Stimulated activated naive CD8-positive, alpha-beta T cell treated with anti-CD3 and anti-CD28 coated beads, Interleukin-15, Interleukin-2, amounts not matched to agents 100 U/mL and 50 U/mL, for 24 hours (primary cell): ENCODE data around the gene VKORC1L1.
"Not testable (repeated sequence)": the region's sequence is repeated elsewhere in the genome, so short reads cannot be mapped to it uniquely, and the experiment has no call there.

ENCODE experiments used
- ATAC-seq: fragments of 150-1000 bp; cut with Tn5 transposase; one replicate; pipeline ENCODE4 v1.10.0; 2021
- DNase-seq: peaks from one replicate; pipeline ENCODE4 v3.0.0; 2021

VKORC1L1 gene

DNA sequence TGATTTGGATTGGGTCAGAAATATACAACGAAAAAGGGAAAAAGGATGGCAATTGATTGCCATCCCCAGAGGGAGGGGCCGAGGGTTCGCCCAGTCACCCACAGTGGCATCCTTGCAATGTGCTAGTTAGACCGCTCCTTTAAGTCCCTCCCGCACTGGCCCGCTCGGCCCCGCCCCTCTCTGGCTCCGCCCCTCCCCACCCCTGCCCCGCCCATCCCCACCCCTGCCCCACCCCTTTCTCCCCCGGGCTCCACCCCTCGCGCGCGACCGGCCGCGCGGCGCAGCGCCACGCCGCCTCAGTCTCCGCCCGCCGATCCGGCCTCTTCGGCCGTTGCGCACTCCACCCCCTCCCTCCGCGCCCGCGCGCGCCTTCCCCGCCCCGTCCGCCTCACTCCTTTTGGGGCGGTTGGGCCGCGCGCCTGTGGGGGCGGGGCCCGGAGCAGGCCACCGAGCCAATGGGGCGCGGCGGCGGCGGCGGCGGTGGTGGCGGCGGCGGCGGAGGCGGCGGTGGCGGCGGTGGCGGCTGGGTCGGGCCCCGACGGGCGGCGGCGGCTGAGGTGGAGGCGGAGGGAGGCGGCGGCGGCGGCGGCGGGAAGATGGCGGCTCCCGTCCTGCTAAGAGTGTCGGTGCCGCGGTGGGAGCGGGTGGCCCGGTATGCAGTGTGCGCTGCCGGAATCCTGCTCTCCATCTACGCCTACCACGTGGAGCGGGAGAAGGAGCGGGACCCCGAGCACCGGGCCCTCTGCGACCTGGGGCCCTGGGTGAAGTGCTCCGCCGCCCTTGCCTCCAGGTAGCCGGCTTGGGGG lies at the start of gene VKORC1L1:
Gene VKORC1L1, plus strand, starts transcription at position 299 of the 806 bp plus-strand sequence. Its CDS starts 298 bp downstream, at position 597.
- peak; percentile 97 for ATAC-seq

DNA sequence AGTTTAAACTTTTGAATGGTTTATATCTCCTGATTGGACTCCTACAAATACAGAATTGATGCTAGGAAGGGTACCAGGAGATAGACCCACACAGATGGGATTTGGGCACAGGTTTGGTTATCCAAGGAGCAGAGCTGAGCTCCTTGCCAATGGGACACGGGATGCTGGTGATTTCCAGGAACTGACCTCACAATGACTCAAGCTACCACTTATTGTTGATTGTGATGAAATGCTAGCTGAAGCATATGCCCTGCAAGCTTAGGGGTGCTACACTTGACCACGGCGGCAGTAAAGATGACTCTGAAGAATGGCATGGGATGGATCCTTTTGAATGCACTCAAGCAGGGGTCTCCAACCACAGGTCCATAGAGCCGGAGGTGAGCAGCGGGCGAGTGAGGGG lies 45.5 kb upstream of the VKORC1L1 start:
- DNase-seq (no peak), ATAC-seq (no peak)

More for the DNA sequence above, at the start of gene VKORC1L1:
- peak; percentile 96 for DNase-seq

DNA sequence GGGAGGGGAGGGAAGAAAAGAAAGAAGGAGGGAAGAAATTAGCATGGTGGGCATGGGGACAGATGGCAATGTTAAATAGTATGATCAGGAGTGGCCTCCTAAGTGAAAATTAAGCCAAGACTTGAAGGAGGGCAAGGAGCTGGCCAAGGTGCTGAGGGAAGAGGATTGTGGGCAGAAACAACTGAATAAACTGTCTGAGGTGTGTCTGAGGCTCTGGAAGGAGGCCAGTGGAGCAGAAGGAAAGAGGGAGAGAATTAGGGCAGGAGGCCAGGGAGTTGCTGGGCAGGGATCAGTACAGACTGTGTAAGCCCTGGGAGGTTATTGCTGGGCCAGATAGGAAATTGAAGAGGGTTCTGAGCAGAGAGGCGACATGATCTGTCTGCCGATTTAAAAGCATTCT lies 40.6 kb upstream of the VKORC1L1 start:
- no peak for ATAC-seq
- DNase-seq: peak; percentile 13

DNA sequence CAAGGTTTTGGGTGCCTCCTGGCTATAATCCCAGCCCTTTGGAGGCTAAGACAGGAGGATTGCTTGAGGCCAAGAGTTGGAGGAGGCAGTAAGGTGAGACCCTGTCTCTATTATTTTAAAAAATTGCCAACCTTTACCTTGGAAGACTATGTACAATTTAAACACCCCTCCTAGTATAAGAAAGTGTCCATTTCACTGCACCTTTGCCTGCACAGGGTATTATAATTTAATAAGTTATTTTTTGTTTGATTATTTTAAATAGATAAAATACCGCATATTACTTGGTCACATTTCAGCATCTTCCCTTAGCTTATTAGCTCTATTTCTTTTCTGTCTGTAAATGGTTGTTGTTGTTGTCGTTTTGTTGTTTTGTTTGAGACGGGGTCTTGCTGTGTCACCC lies 36.2 kb upstream of the VKORC1L1 start:
- ATAC-seq, DNase-seq: not testable (repeated sequence)

DNA sequence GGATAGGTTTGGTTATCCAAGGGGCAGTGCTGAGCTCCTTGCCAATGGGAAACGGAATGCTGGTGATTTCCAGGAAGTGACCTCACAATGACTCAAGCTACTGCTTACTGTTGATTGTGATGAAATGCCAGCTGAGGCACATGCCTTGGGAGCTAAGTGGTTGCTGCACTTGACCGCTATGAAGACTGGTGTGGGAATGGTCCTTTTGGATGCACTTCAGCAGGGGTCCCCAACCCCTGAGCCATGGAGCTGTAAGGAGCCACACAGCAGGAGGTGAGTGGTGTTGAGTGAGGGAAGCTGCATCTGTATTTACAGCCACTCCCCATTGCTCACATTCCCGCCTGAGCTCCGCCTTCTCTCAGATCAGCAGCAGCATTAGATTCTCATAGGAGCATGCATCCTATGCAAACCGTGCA lies 35.3 kb upstream of the VKORC1L1 start:
- not testable (repeated sequence) for DNase-seq, ATAC-seq

DNA sequence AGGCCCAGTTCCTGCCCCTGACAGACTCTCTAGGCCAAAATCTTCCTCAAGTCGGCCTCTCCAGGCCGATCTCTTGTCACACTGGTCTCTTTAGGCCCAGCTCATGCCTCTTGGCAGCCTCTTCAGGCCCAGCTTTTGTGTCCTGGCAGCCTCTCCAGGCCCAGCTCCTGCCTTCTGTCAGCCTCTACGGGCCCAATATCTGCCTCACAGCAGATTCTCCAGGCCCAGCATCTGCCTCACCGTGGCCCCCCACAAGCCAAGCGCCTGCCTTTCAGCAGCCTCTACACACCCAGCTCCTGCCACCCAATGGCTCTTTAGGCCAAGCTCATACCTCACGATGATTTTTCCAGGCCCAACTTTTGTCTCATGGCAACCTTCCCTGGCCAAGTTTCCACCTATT lies 33.0 kb upstream of the VKORC1L1 start:
- DNase-seq (no peak), ATAC-seq (no peak)

DNA sequence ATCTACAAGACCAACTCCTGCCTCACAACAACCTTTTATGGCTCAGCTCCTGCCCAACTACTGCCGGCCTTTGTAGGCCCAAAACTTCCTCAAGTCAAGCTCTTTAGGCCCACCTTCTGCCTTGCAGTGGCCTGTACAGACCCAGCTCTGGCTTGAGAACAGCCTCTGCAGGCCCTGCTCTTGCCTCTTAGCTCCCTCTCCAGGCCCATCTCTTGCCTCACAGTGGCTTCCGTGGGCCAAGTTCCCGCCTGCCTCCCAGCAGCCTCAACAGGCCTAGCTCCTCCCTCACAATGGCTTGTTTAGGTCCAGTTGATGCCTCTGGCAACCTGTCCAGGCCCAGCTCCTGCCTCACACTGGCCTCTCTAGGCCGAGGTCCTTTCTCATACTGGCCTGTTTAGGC lies 32.4 kb upstream of the VKORC1L1 start:
- ATAC-seq: peak; percentile 75
- peak; percentile 30 for DNase-seq

DNA sequence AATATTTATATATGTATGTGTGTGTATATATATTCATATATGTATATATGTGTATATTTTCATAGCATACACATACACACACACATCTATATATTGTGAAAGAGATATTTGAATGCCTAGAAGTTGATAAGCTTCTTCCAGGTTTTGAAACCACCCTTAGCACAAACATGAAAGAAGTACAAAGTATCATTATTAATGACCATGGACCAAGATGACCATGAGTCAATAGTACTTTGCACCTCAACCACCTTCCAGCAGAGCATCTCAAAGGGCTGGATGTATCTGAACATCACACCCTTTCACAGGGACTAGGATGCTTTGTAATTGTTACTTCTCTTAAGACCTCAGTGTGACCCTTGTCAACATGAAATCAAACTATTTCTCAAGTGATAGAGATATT lies 29.3 kb upstream of the VKORC1L1 start:
- DNase-seq, ATAC-seq: not testable (repeated sequence)

DNA sequence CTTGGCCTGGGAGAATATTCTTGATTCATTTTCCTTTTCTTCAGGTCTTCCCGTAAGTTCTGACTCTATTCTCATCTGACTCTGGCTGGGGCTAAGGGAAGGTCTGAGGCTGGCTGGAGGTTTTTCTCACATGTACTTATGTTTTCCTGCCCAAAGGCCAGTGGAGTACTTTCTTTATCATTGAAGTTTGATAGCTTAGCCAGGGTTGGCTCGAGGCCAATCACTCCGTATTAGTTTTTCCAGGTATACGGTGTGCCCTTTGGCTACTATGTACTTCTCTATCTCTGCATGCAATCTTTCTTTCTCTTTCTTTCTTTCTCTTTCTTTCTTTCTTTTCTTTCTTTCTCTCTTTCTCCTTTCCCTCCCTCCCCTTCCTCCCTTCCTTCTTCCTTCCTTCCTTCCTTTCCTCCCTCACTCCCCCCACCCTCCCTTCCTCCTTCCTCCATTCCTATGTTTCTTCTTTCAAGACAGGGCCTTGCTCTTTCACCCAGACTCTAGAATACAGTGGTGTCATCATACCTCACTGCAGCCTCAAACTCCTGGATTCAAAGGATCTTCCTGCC lies 26.8 kb upstream of the VKORC1L1 start:
- ATAC-seq (no peak), DNase-seq (no peak)

DNA sequence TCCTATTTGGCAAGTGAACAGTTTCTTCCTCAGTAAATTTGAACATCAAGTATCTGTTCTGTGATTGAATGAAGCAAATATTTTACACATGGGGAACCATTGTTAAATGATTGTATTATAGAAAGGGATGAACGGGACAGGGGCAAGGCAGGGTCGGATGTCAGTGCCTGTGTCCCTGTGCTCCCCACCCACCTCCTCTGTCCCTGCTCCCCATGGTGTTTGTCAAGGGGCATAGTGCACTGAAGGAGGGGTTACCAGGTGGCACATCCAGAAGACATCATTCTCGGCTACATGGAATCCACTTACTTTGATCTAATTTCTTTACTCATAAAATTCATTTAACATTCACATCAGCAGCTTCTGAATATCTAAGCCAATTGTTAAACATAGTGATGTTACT lies 19.4 kb upstream of the VKORC1L1 start:
- not testable (repeated sequence) for ATAC-seq, DNase-seq

DNA sequence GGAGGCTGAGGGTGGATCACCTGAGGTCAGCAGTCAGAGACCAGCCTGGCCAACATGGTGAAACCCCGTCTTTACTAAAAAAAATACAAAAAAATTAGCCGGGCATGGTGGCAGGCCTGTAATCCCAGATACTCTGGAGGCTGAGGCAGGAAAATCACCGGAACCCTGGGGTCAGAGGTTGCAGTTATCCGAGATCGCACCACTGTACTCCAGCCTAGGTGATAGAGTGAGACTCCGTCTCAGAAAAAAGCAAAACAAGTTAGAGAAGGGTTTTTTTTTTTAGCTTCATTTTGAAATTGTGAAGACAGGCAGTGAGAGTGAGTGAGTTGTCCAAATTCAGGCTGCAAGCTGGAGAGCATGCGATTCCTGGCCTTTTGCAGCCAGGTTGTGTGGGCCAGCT lies 19.0 kb upstream of the VKORC1L1 start:
- ATAC-seq, DNase-seq: not testable (repeated sequence)

DNA sequence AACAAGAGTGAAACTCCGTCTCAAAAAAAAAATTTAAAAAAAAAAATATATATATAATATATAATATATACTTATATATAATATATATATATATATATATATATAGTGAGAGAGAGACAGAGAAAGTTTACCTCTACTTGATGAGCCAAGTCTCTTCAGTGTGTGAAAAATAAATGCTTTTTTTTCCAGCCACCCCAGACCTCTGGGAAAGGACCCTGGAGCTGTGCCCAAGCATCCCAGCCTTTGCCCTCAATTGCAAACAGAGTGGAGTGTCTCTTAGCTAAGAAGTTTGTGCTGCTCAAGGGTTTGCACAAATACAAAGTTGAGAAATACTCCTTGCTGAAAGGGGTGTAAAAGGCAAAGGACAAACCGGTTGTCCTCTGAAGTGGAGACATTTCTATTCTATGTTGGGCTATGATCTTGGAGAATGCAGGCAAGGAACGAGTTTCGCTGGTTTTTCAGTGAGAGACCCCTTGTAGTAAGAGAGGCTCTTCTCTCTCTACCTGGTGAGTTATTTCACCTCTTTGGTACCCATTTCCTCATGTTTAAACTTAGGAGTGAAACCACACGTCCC lies 15.5 kb upstream of the VKORC1L1 start:
- ATAC-seq, DNase-seq: not testable (repeated sequence)

DNA sequence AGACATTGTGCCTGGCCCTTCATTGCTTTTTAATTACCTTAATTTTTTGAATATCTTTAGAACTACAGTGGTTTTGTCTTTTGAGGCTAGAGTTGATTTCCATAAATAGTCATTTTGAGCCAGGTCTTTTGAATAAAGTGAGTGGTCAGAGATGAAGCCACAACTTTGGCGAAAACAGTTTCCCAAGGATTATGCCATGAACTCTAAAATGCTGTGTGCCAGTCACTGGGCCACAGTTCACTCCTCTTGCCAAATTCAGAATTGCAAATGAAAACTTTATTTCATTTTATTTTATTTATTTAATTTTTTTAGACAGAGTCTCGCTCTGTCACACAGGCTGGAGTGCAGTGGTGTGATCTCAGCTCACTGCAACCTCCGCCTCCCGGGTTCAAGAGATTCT lies 14.2 kb upstream of the VKORC1L1 start:
- ATAC-seq, DNase-seq: not testable (repeated sequence)

DNA sequence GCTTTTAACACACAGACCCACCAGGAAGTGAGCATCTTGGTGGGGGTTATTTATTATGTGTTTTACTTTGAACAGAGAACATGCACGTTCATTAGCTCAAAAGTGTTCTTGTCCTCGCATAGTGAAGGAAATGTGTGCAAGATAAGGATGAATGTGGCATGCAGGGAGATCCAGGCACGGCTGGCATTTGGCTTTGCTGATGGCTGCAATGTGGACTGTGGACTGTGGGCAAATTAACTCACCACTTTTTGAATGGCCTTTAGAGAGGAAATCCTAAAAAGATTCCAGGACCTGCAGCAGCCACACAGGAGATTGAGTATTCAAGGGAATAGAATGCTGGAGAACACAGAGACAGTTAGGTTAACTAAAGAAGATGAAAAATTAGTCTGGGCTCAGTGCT lies 6.6 kb upstream of the VKORC1L1 start:
- not testable (repeated sequence) for DNase-seq, ATAC-seq

DNA sequence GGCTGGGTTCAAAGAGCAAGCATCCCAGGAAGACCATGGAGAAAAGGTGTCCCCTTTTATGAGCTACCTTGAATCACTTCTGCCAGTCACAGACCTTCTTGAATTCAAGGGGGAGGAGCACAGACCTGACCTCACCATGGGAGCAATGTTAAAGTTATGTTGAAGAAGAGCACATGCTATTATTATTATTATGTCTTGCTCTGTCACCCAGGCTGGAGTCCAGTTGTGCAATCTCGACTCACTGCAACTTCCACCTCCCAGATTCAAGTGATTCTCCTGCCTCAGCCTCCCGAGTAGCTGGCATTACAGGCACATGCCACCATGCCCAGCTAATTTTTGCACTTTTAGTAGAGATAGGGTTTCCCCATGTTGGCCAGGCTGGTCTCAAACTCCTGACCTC lies 5.2 kb upstream of the VKORC1L1 start:
- not testable (repeated sequence) for ATAC-seq, DNase-seq

DNA sequence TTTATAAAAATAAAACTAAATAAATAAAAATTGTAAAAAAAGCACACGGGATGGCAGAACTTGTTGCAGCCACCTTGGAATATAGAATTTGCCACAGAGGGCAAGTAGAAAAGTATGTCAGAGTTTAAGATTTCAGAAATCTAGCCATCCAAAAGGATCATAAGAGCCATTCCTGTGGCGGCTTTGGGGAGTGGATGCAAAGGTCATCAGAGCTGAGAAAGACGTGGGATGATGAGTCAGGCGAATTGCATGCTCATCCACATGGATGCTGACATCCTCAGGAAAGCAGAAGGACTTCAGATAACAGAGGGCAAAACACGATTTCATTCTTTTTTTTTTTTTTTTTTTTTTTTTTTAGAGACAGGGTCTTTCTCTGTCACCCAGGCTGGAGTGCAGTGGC lies 3.6 kb upstream of the VKORC1L1 start:
- DNase-seq, ATAC-seq: not testable (repeated sequence)

DNA sequence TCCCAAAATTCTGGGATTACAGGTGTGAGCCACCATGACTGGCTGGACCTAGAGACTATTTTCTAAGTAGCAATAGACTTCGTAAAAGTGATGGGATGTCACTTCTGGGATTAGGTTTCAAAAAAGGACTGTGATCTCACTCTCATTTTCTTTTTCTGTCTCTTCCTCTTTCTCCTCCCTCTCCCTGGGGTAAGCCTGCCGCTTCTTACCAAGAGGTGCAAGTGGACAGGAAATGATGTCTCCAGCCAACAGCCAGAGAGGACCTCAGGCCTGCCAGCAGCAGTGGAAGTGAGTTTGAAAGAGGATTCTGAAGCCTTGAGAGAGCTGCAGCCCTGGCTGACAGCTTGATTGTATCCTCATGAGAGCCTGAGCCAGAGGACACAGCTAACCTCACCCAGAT lies 1.4 kb upstream of the VKORC1L1 start:
- not testable (repeated sequence) for ATAC-seq, DNase-seq

DNA sequence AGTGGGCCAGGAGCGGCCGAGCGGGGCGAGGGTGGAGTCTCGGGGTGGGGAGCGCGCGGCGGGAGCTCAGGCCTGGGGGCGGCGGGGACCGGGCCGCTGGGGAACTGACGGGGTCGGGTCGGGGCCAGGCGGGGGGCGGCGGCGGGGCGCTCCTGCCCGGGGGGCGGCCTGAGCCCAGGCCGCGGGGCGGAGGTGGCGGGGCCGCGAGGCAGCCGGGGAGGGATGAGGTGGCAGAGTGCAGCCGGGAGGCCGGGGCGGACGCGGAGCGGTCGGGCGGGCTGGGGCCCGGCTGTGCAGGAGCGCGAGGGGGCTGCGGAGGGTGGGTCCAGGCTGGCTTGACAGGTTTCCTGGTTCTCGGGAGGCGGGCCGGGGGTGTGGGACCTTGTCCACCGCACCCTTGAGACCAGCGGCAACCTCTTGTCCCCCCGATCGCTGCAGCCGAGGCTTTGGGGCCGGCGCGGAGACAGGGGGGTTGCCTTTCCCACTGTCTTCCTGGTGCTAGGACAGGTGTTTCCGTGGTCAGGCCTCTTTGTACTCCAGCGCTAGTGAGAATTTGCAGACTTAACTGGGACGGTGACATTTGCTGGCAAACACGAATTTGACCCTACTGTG lies 814 bp downstream of the VKORC1L1 start:
- peak; percentile 29 for ATAC-seq
- peak; percentile 38 for DNase-seq

DNA sequence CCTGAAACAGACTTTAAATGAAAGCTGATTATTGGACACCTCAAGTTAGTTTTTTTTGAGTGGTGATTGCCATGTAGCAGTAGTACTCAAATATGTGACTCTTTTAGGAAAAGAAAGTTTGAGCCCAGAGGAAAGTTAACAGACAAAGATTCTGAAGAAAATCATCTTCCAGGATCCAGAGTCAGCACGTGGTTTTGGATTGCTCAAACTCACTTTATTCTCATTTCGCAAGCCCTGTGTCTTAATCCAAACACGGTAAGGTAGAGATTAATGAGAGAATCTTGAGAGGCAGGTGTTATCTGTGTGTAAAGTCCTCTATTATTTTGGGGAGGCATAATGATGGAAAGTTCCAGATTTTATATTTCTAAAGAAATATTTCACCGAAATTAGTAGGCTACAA lies 2.8 kb downstream of the VKORC1L1 start:
- DNase-seq, ATAC-seq: not testable (repeated sequence)

DNA sequence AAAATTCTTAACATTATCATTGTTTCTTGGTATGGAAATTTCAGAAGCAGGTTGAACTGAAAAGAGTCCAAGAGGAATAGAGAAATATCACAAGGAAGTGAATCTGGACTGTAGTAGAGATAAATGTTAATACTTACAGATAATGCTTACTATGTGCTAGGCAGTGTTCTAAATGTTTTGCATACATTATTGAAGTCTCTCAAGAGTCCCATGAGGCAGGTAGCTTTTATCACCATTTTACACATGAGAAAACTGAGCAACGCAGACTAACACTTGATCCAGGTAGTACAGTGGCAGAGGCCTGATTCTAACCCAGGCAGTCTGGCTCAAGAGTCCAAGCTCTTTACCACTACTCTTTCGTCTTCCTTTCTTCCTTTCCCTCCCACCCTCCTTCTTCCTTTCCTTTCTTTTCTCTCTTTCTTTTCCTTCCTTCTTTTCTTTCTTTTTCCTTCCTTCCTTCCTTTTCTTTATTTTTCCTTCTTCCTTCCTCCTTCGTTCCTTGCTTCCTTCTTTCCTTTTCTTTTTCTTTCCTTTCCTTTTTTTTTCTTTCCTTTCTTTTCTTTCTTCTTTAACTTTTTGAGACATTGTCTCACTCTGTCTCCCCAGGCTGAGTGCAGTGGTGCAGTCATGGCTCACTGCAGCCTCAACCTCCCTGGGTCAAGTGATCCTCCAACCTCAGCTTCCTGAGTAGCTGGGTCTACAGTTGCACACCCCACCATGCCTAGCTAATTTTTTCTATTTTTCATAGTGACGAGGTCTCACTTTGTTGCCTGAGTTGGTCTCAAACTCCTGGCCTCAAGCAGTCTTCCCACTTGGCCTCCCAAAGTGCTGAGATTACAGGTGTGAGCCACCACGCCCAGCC lies 6.6 kb downstream of the VKORC1L1 start:
- DNase-seq, ATAC-seq: not testable (repeated sequence)

DNA sequence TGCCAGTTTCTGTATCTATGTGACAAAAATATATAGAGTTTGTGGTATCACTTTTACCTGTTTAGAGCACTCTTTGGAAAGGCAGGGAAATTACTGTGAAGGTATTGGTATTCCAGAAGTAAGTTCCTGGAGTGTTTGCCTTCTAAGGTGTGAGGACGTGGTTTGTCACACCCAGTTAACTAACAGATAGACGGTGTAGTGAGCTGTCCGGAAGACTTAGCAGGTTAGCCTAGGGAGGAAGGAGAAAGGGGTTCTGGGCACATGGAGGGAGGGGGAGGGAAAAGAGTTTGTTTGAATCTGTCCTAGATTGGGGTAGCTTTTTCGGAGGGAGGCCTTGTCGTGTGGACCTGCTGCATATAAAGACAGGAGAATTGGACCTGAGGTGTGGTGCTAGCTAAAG lies 7.4 kb downstream of the VKORC1L1 start:
- ATAC-seq, DNase-seq: not testable (repeated sequence)
